SH-SY5Y (cell line): Measurements from ENCODE around the gene DAAM1.

Experiments used
- GATA2 ChIP-seq: IDR thresholded peaks from 2 replicates; pipeline ENCODE4 v1.6.1; 2011; ENCODE audit warnings: mild to moderate bottlenecking, low read depth, low read length
- GATA3 ChIP-seq: IDR thresholded peaks from 2 replicates; pipeline ENCODE4 v1.6.1; 2011; ENCODE audit warnings: low read depth, mild to moderate bottlenecking, low read length, moderate library complexity

- TF ChIP-seq GATA2 = 0 out of 2 replicates have a peak, but pooled peaks have one; percentile 7
- no peak for TF ChIP-seq GATA3
Observed at GRCh38 chr14:59358102-59358501, 169.6 kb downstream of the DAAM1 start.
